AG10803 (cell line): Measurements from ENCODE around the gene TRIM66.
A peak's percentile ranks its signal among the peaks of the same experiment; 100 is the strongest.

Source experiments
- DNase-seq: peaks from one replicate; pipeline ENCODE4 v3.0.0; 2010; ENCODE audit warnings: low read depth
- H3K4me3 ChIP-seq: 2 replicates; pipeline ENCODE4 v1.5.1; 2011; ENCODE audit warnings: mild to moderate bottlenecking, low read length, control low read depth
- CTCF ChIP-seq: conservative IDR thresholded peaks from 2 replicates; pipeline ENCODE4 v1.5.1; 2011; ENCODE audit warnings: mild to moderate bottlenecking, low read length, control low read depth, inconsistent platforms

The TRIM66 gene

GRCh38 chr11:8701891-8702597 is 19.6 kb upstream of the TRIM66 start:
- no peak for DNase-seq
- TF ChIP-seq CTCF: no peak
- no peak overlapping the region for H3K4me3 ChIP-seq

GRCh38 chr11:8699903-8700302 is 17.4 kb upstream of the TRIM66 start:
- no peak overlapping the region for H3K4me3 ChIP-seq
- DNase-seq: peak; percentile 76
- no peak for TF ChIP-seq CTCF

- no peak overlapping the region for H3K4me3 ChIP-seq
- TF ChIP-seq CTCF: no peak
- no peak for DNase-seq
Measured at GRCh38 chr11:8698917-8699441, 16.5 kb upstream of the TRIM66 start.

- TF ChIP-seq CTCF: no peak
- DNase-seq: no peak
- no peak overlapping the region for H3K4me3 ChIP-seq
Measured at GRCh38 chr11:8698379-8698851, 15.9 kb upstream of the TRIM66 start.

- TF ChIP-seq CTCF: no peak
- no peak overlapping the region for H3K4me3 ChIP-seq
- no peak for DNase-seq
Measured at GRCh38 chr11:8697054-8697453, 14.6 kb upstream of the TRIM66 start.

GRCh38 chr11:8694137-8694536 is 11.7 kb upstream of the TRIM66 start:
- no peak overlapping the region for H3K4me3 ChIP-seq
- no peak for DNase-seq
- no peak for TF ChIP-seq CTCF

GRCh38 chr11:8693555-8693954 is 11.1 kb upstream of the TRIM66 start:
- no peak overlapping the region for H3K4me3 ChIP-seq
- DNase-seq: no peak
- no peak for TF ChIP-seq CTCF
